NB4 (cell line): Measurements from ENCODE around the gene NUP58.

ENCODE experiments used
- DNase-seq: peaks from one replicate; pipeline ENCODE4 v3.0.0; 2010; ENCODE audit warnings: low read depth
- H3K4me3 ChIP-seq: one replicate; pipeline ENCODE4 v1.5.1; 2011; ENCODE audit warnings: mild to moderate bottlenecking, low read depth, low read length, moderate library complexity
- MYC ChIP-seq: IDR thresholded peaks from 2 replicates; pipeline ENCODE4 v1.6.1; 2011; ENCODE audit warnings: low read depth, low read length
- POLR2A ChIP-seq: IDR thresholded peaks from 2 replicates; pipeline ENCODE4 v1.6.1; 2011; ENCODE audit warnings: mild to moderate bottlenecking; ENCODE audit not compliant: insufficient read length; ENCODE audit errors: extremely low read depth
- TF ChIP-seq, protein P1 (sequence below): IDR thresholded peaks from one replicate; pipeline ENCODE4 v1.5.1; 2012; ENCODE audit warnings: low read depth, low read length
- TF ChIP-seq, protein P2 (sequence below): IDR thresholded peaks from 2 replicates; pipeline ENCODE4 v1.6.1; 2011; ENCODE audit warnings: low read depth, low read length

Gene NUP58

DNA sequence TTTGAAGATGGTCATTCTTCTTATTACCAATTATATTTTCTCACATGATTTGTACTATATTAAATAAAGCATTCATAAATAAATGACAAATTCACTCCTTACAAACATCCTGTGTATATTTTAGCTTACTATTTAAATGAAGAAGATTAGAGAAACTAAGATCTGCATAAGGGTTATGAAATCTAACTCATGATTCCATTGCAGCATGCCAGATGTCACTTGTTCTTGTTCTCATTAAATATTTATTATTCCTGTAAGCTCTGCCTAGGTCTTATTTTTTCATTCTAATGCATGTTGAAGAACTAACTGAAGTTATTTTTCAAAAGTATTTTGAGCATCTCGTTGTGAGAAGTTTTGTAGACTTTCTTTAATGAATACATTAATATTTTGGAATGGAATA is 18.3 kb downstream of the NUP58 start:
- no peak for DNase-seq
- TF ChIP-seq MYC (no peak), POLR2A (no peak)
- TF ChIP-seq, protein P1, sequence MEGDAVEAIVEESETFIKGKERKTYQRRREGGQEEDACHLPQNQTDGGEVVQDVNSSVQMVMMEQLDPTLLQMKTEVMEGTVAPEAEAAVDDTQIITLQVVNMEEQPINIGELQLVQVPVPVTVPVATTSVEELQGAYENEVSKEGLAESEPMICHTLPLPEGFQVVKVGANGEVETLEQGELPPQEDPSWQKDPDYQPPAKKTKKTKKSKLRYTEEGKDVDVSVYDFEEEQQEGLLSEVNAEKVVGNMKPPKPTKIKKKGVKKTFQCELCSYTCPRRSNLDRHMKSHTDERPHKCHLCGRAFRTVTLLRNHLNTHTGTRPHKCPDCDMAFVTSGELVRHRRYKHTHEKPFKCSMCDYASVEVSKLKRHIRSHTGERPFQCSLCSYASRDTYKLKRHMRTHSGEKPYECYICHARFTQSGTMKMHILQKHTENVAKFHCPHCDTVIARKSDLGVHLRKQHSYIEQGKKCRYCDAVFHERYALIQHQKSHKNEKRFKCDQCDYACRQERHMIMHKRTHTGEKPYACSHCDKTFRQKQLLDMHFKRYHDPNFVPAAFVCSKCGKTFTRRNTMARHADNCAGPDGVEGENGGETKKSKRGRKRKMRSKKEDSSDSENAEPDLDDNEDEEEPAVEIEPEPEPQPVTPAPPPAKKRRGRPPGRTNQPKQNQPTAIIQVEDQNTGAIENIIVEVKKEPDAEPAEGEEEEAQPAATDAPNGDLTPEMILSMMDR, result no peak
- TF ChIP-seq, protein P2, sequence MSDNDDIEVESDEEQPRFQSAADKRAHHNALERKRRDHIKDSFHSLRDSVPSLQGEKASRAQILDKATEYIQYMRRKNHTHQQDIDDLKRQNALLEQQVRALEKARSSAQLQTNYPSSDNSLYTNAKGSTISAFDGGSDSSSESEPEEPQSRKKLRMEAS, result no peak
- H3K4me3 ChIP-seq, result no peak overlapping the region

- no peak for DNase-seq
- no peak overlapping the region for H3K4me3 ChIP-seq
- TF ChIP-seq, protein P1, result no peak
- TF ChIP-seq MYC (no peak), POLR2A (no peak)
- TF ChIP-seq, protein P2, result no peak
These were observed 22.7 kb downstream of the NUP58 start for GRCh38 chr13:25324100-25324499.

- H3K4me3 ChIP-seq, result no peak overlapping the region
- peak; percentile 74 for DNase-seq
- TF ChIP-seq POLR2A (no peak), MYC (no peak)
- TF ChIP-seq, protein P1, result no peak
- TF ChIP-seq, protein P2, result no peak
These were observed 28.3 kb downstream of the NUP58 start for GRCh38 chr13:25329706-25330105.

DNA sequence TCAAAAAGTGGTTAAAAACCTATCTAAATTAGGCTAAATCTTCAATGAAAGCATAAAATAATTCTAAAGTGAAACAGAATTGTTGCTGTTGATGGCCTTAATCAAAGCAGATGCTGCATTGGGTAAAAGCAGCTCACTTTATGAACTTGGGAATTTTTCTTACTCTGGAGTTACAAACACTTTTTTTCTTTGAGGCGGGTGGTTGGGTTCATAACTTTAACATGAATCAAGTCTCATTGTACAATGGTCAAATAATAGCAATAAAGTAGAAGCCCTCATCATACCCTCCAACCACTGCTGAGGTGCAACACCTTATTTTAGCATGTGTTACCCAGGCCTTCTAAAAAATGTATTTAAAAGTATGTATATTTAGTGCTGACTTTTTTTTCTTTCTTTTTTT is 29.1 kb downstream of the NUP58 start:
- TF ChIP-seq, protein P1, result no peak
- TF ChIP-seq, protein P2, result no peak
- no peak for TF ChIP-seq MYC
- TF ChIP-seq POLR2A, result no peak
- H3K4me3 ChIP-seq, result no peak overlapping the region
- DNase-seq, result no peak

DNA sequence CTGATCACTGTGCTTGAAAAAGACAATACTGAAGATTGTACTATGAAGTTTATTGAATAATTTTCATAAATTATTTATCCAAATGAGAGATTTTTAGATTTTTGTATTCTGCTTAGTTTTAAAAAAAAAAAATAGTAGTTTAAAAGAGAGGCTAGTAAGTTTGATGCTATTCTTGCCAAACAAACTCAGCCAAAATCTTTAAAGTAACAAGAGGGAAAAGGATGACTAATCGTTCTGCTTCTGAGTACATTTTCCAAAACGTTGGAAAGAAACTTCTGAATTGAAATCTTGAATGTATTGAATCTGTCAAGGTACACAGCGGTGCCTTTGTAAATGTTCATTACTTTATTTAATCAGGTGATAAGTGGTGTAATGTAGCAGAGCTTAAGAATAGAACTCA is 34.4 kb downstream of the NUP58 start:
- DNase-seq, result no peak
- TF ChIP-seq, protein P2, result no peak
- TF ChIP-seq MYC, result no peak
- TF ChIP-seq, protein P1, result no peak
- no peak overlapping the region for H3K4me3 ChIP-seq

GRCh38 chr13:25345576-25345975 is 44.2 kb downstream of the NUP58 start:
- no peak for DNase-seq
- no peak overlapping the region for H3K4me3 ChIP-seq
- TF ChIP-seq, protein P2, result no peak
- no peak for TF ChIP-seq POLR2A
- no peak for TF ChIP-seq MYC
- TF ChIP-seq, protein P1, result no peak
